GM21825 (cell line): Measurements from ENCODE around the gene DDX20.

Experiments
- ATAC-seq: cut with Tn5 transposase; IDR thresholded peaks from one replicate; pipeline ENCODE4 v1.9.1; 2021; ENCODE audit warnings: mild to moderate bottlenecking, moderate library complexity; ENCODE audit not compliant: unreplicated experiment

Gene DDX20

GRCh38 chr1:111746614-111746999, 9.1 kb upstream of the DDX20 start:
- no peak for ATAC-seq

GRCh38 chr1:111747282-111747734, 8.4 kb upstream of the DDX20 start:
- no peak for ATAC-seq

GRCh38 chr1:111747947-111748346, 7.8 kb upstream of the DDX20 start:
- ATAC-seq = no peak

GRCh38 chr1:111749628-111750027, 6.1 kb upstream of the DDX20 start:
- no peak for ATAC-seq

GRCh38 chr1:111750856-111751255, 4.8 kb upstream of the DDX20 start:
- no peak for ATAC-seq

- no peak for ATAC-seq
Measured at GRCh38 chr1:111751906-111752575, 3.7 kb upstream of the DDX20 start.

- ATAC-seq = peak; percentile 13
Measured at GRCh38 chr1:111754984-111755330, 744 bp upstream of the DDX20 start.

GRCh38 chr1:111756124-111756513, 418 bp downstream of the DDX20 start:
- peak; percentile 7 for ATAC-seq

- no peak for ATAC-seq
Measured at GRCh38 chr1:111758373-111758772, 2.7 kb downstream of the DDX20 start.

GRCh38 chr1:111761717-111762116, 6.0 kb downstream of the DDX20 start:
- ATAC-seq = no peak

- ATAC-seq = no peak
Measured at GRCh38 chr1:111762332-111762731, 6.6 kb downstream of the DDX20 start.

GRCh38 chr1:111768023-111768422, 12.3 kb downstream of the DDX20 start:
- no peak for ATAC-seq

- no peak for ATAC-seq
Measured at GRCh38 chr1:111768625-111769024, 12.9 kb downstream of the DDX20 start.

- no peak for ATAC-seq
Measured at GRCh38 chr1:111769517-111770146, 13.9 kb downstream of the DDX20 start.

GRCh38 chr1:111770916-111771315, 15.2 kb downstream of the DDX20 start:
- ATAC-seq = no peak

GRCh38 chr1:111775966-111776365, 20.3 kb downstream of the DDX20 start:
- no peak for ATAC-seq

GRCh38 chr1:111776391-111776790, 20.7 kb downstream of the DDX20 start:
- ATAC-seq = no peak

GRCh38 chr1:111776861-111777260, 21.2 kb downstream of the DDX20 start:
- ATAC-seq = no peak

- no peak for ATAC-seq
Measured at GRCh38 chr1:111777301-111777700, 21.6 kb downstream of the DDX20 start.

- no peak for ATAC-seq
Measured at GRCh38 chr1:111778066-111778465, 22.4 kb downstream of the DDX20 start.

- no peak for ATAC-seq
Measured at GRCh38 chr1:111778541-111779051, 22.9 kb downstream of the DDX20 start.

GRCh38 chr1:111779546-111779945, 23.8 kb downstream of the DDX20 start:
- no peak for ATAC-seq
